H1 (cell line): ENCODE results near the gene ADAMTS13. TPM values are rescaled to one million over a fixed set of nuclear protein-coding genes. Genes with fewer than 3 reads are reported as not detected.

Source experiments
- KDM4A ChIP-seq: IDR thresholded peaks from one replicate; pipeline ENCODE4 v1.7.1; 2012; ENCODE audit warnings: low read depth, mild to moderate bottlenecking, moderate library complexity, low read length, inconsistent platforms; ENCODE audit not compliant: severe bottlenecking
- NANOG ChIP-seq: IDR thresholded peaks from 2 replicates; pipeline ENCODE4 v1.6.1; 2011; ENCODE audit warnings: low read length, low read depth, mild to moderate bottlenecking, inconsistent platforms; ENCODE audit not compliant: insufficient read depth, poor library complexity, severe bottlenecking
- POLR2A ChIP-seq, 2 experiments: IDR thresholded peaks; 1 replicate in 1 of 2; 2 replicates in 1 of 2; pipeline ENCODE4 v1.6.1; 2011; ENCODE audit warnings: low read depth in 2 of 2, low read length in 2 of 2, mild to moderate bottlenecking in 2 of 2; ENCODE audit errors: control extremely low read depth in 1 of 2
- POLR2AphosphoS5 ChIP-seq: IDR thresholded peaks from 2 replicates; pipeline ENCODE4 v1.6.1; 2011; ENCODE audit warnings: low read depth, low read length
- RBBP5 ChIP-seq: IDR thresholded peaks from 2 replicates; pipeline ENCODE4 v1.7.1; 2012; ENCODE audit warnings: low read depth, mild to moderate bottlenecking, inconsistent platforms, low read length, moderate library complexity, borderline replicate concordance
- TAF1 ChIP-seq: IDR thresholded peaks from 2 replicates; pipeline ENCODE4 v1.6.1; 2011; ENCODE audit warnings: mild to moderate bottlenecking, low read depth, low read length
- TBP ChIP-seq: IDR thresholded peaks from 2 replicates; pipeline ENCODE4 v1.6.1; 2011; ENCODE audit warnings: low read depth, low read length, improper control_type of control experiment
- YY1 ChIP-seq: IDR thresholded peaks from 2 replicates; pipeline ENCODE4 v1.6.1; 2011; ENCODE audit warnings: low read depth, mild to moderate bottlenecking, low read length
- polyA plus RNA-seq, 7 experiments: library from polyadenylated mRNA; depleted of rRNA in 3 of 7; stranded (reverse) in 5 of 7; unstranded in 2 of 7; fragments of >200 nt in 5 of 7; fragments of 200-250 nt in 2 of 7; gene quantifications; 1 replicate in 5 of 7; 2 replicates in 1 of 7; 4 replicates in 1 of 7; pipeline versions ENCODE4 v1.2.1 to v1.2.3, GENCODE V29; 2011 to 2013; ENCODE audit warnings: missing spikeins in 2 of 7, mixed read lengths in 2 of 7
- total RNA-seq: library from RNA; stranded (reverse); fragmentation: NEBNext Ultra II Directional; extraction: Animal tissue kit (Norgen Biotek cat#: 25700); gene quantifications from 2 replicates; pipeline ENCODE4 v1.2.1, GENCODE V29; 2021
- TF ChIP-seq, protein P1 (sequence below): IDR thresholded peaks from 2 replicates; pipeline ENCODE4 v1.6.1; 2012; ENCODE audit warnings: inconsistent platforms
- TF ChIP-seq, protein P2 (sequence below): IDR thresholded peaks from 2 replicates; pipeline ENCODE4 v1.6.1; 2011; ENCODE audit warnings: low read length, improper control_type of control experiment

Gene ADAMTS13
- total and polyA plus RNA-seq, 2 of the 8 experiments (the other 6 are each of a cell fraction or from before 2014, with no cell fraction given): 4.4 to 5.8 TPM

- TF ChIP-seq RBBP5: 0 out of 2 replicates have a peak, but pooled peaks have one; percentile 13
- TF ChIP-seq NANOG: no peak
- TF ChIP-seq, protein P1, sequence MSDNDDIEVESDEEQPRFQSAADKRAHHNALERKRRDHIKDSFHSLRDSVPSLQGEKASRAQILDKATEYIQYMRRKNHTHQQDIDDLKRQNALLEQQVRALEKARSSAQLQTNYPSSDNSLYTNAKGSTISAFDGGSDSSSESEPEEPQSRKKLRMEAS: peak; percentile 42; the same call in 1 of the 2 replicates
- TF ChIP-seq, protein P2, sequence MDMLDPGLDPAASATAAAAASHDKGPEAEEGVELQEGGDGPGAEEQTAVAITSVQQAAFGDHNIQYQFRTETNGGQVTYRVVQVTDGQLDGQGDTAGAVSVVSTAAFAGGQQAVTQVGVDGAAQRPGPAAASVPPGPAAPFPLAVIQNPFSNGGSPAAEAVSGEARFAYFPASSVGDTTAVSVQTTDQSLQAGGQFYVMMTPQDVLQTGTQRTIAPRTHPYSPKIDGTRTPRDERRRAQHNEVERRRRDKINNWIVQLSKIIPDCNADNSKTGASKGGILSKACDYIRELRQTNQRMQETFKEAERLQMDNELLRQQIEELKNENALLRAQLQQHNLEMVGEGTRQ: peak; percentile 27; the same call in 1 of the 2 replicates
- TF ChIP-seq POLR2AphosphoS5: peak; percentile 58; the same call in 1 of the 2 replicates
- no peak for TF ChIP-seq YY1
- TF ChIP-seq KDM4A: peak; percentile 56
- TF ChIP-seq POLR2A (IDR thresholded peaks at IDR 0.05; ENCODE audit: control extremely low read depth in 1 of 2, low read depth in 2 of 2, low read length in 2 of 2): peak in 1 of 2 experiments; percentile 85; a peak in 2 of 3 replicates
- TF ChIP-seq TAF1: peak; percentile 78
- TF ChIP-seq TBP: peak; percentile 53; the same call in 1 of the 2 replicates
Measured at GRCh38 chr9:133459476-133460404, 37.6 kb downstream of the ADAMTS13 start, which contains the start of gene CACFD1 (continued).
